Subcutaneous adipose tissue (tissue), 4 donors: ENCODE measurements around the gene ICA1L. TPM values are rescaled to one million over a fixed set of nuclear protein-coding genes. Genes with fewer than 3 reads are reported as not detected.

Experiments
- CTCF ChIP-seq: fragments of 450-650 bp; IDR thresholded peaks from one replicate; pipeline ENCODE4 v1.5.1; 2016; ENCODE audit warnings: low read depth, mild to moderate bottlenecking, control low read depth, antibody characterized with exemption, moderate library complexity
- total RNA-seq, 4 donors: library from RNA; depleted of rRNA; stranded (reverse); fragments of >200 nt; gene quantifications; one replicate each; pipeline ENCODE4 v1.1.0, GENCODE V29; 2016

ICA1L gene
- total RNA-seq, 4 donors from 2014 or later = 8.0 to 16.7 (median 11.6) TPM

DNA sequence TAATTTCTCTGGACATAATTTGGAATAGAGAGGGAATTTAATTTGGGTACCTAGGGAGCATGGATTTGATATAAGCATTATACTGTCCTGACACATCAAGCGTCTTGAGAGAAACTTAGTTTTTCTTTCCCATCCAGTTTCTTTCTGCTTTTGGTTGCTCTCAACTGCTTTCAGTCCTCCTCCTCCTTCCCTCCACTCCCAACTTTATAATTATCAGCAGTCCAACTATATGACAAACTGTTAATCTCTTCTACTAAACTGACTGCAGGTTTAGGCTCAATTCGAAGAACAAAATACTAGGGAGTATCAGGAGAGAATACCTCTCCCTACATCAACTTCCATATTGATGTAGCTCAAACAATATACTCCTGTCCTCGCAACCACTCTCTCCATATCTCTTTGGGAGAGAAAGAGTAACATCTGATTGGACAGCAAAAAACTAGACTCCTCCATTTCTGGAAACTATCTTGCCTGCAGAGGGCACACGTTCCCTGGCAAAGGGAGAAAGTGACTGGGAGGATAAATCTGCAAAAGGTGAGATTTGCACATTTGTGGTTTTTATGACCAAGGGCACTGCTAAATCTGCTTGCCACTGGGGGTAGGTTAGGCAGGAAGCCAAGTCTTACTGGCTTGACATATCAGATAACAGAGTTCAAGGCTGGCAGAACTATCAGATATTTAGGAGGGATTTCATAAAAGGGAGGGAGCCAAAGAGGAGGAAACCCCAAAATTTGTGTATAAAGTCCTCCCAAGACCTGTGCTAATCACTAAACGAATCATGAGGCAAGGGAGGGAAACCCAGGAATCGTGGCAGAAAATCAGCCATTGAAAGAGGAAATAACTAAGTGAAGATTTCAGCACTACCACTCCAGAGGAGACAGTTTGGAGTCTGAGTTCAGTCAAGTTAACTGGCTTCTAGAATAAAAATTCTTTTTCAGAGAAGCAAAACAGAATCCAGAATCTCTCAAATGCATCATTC, 40.0 kb downstream of the ICA1L start:
- TF ChIP-seq CTCF = no peak

DNA sequence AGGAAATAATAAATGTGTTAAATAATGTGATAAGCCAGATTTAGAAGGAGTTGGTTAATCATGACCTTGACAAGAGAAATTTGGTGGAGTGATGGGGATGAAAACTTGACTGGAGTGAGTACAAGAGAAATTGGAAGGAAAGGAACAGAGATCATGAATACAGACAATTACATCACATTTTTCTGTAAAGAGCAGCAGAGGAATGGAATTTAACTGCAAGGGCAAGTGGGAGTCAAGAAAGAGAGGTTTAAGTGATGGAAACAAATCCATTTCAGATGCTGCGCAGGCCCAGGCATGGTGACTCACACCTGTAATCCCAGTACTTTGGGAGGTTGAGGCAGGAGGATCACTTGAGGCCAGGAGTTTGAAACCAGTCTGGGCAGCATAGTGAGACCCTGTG, 46.7 kb downstream of the ICA1L start:
- TF ChIP-seq CTCF = no peak

GRCh38 chr2:202822411-202822810, 49.2 kb downstream of the ICA1L start:
- no peak for TF ChIP-seq CTCF

- TF ChIP-seq CTCF = no peak
Measured at GRCh38 chr2:202821206-202822160, 50.1 kb downstream of the ICA1L start.

DNA sequence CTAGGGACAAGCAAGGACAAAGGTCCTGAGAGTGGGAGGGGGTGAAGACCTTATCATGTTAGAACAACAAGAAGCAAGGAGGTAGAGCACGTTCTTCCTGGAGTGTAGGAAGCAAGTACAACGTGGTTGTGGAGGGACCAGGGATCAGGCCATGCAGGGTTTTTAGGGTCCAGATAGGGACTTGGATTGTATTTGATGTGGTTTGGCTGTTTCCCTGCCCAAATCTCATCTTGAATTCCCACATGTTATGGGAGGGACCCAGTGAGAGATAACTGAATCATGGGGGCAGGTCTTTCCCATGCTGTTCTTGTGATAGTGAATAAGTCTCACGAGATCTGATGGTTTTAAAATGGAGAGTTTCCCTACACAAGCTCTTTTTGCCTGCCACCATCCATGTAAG, 53.2 kb downstream of the ICA1L start:
- TF ChIP-seq CTCF = no peak

DNA sequence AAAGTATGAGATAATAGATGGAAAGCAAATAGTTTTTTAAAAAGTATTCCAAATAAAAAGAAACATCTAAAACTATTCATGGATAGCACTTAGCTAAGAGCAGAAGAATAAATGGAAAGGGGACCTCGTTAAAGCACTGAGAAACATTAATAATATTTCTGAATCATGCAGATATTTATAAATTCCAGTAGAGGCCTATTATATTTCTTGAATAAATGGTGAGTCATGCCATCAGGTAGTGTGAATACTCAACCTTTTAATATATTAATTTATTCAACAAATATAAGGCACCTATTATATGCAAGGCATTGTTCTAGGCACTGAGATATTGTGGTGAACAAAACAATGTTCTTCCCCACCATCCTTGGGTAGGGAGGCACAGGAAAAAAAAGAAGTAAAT, 53.8 kb downstream of the ICA1L start:
- TF ChIP-seq CTCF = no peak
